ENCODE measurements around the gene CHD6. TPM values are rescaled to one million over a fixed set of nuclear protein-coding genes. Genes with fewer than 3 reads are reported as not detected.

The CHD6 gene
- total RNA-seq, 1 donor from 2014 or later, result 36.8 TPM

GRCh38 chr20:41391587-41392001 lies 226.6 kb downstream of the CHD6 start:
- Mint-ChIP-seq H3K36me3 (ENCODE audit: low read depth) (no peaks in the 10 kb centered on the region), H3K27me3 (ENCODE audit: insufficient read depth) (no peaks in the 10 kb centered on the region), H3K4me3 (no peak overlapping the region), H3K4me1 (ENCODE audit: low read depth) (no peaks in the 10 kb centered on the region), H3K27ac (no peak overlapping the region), H3K9me3 (no peaks in the 10 kb centered on the region)
- intact Hi-C loops (cut with micrococcal nuclease), result no loop called here
- DNase-seq (ENCODE audit: low spot score), result no peak

GRCh38 chr20:41390889-41391288 lies 227.3 kb downstream of the CHD6 start:
- Mint-ChIP-seq H3K9me3 (no peaks in the 10 kb centered on the region), H3K4me3 (no peak overlapping the region), H3K4me1 (ENCODE audit: low read depth) (no peaks in the 10 kb centered on the region), H3K27me3 (ENCODE audit: insufficient read depth) (no peaks in the 10 kb centered on the region), H3K36me3 (ENCODE audit: low read depth) (no peaks in the 10 kb centered on the region), H3K27ac (no peak overlapping the region)
- intact Hi-C loops (cut with micrococcal nuclease), result no loop called here
- no peak for DNase-seq (ENCODE audit: low spot score)

GRCh38 chr20:41387444-41387851 lies 230.7 kb downstream of the CHD6 start:
- Mint-ChIP-seq H3K4me1 (ENCODE audit: low read depth) (no peaks in the 10 kb centered on the region), H3K27me3 (ENCODE audit: insufficient read depth) (peaks cover 6% of the 10 kb centered on the region), H3K27ac (no peak overlapping the region), H3K4me3 (no peak overlapping the region), H3K9me3 (no peaks in the 10 kb centered on the region), H3K36me3 (ENCODE audit: low read depth) (no peaks in the 10 kb centered on the region)
- intact Hi-C loops (cut with micrococcal nuclease), result no loop called here
- DNase-seq (ENCODE audit: low spot score), result no peak

GRCh38 chr20:41386502-41387427 lies 231.4 kb downstream of the CHD6 start:
- intact Hi-C loops (cut with micrococcal nuclease), result no loop called here
- H3K4me3 Mint-ChIP-seq, result no peak overlapping the region

GRCh38 chr20:41382791-41383305 lies 235.3 kb downstream of the CHD6 start:
- H3K4me1 Mint-ChIP-seq (ENCODE audit: low read depth), result no peaks in the 10 kb centered on the region
- no peak overlapping the region for H3K4me3 Mint-ChIP-seq
- H3K36me3 Mint-ChIP-seq (ENCODE audit: low read depth), result no peaks in the 10 kb centered on the region
- no peak overlapping the region for H3K27ac Mint-ChIP-seq
- DNase-seq (ENCODE audit: low spot score), result no peak
- H3K9me3 Mint-ChIP-seq, result no peaks in the 10 kb centered on the region
- H3K27me3 Mint-ChIP-seq (ENCODE audit: insufficient read depth), result peaks cover 30% of the 10 kb centered on the region
- intact Hi-C loops (cut with micrococcal nuclease), result no loop called here

More at GRCh38 chr20:41386502-41387427, 231.4 kb downstream of the CHD6 start:
- Mint-ChIP-seq H3K27me3 (ENCODE audit: insufficient read depth) (peaks cover 11% of the 10 kb centered on the region), H3K4me1 (ENCODE audit: low read depth) (no peaks in the 10 kb centered on the region), H3K27ac (no peak overlapping the region), H3K36me3 (ENCODE audit: low read depth) (no peaks in the 10 kb centered on the region), H3K9me3 (no peaks in the 10 kb centered on the region)
- DNase-seq (ENCODE audit: low spot score), result no peak

GRCh38 chr20:41380551-41381193 lies 237.5 kb downstream of the CHD6 start:
- intact Hi-C loops (cut with micrococcal nuclease), result no loop called here
- no peak overlapping the region for H3K27ac Mint-ChIP-seq
- H3K36me3 Mint-ChIP-seq (ENCODE audit: low read depth), result no peaks in the 10 kb centered on the region
- peaks cover 39% of the 10 kb centered on the region for H3K27me3 Mint-ChIP-seq (ENCODE audit: insufficient read depth)
- no peak for DNase-seq (ENCODE audit: low spot score)
- no peaks in the 10 kb centered on the region for H3K4me1 Mint-ChIP-seq (ENCODE audit: low read depth)
- H3K4me3 Mint-ChIP-seq, result no peak overlapping the region
- H3K9me3 Mint-ChIP-seq, result no peaks in the 10 kb centered on the region

GRCh38 chr20:41379551-41379950 lies 238.6 kb downstream of the CHD6 start:
- Mint-ChIP-seq H3K36me3 (ENCODE audit: low read depth) (no peaks in the 10 kb centered on the region), H3K27ac (no peak overlapping the region), H3K9me3 (no peaks in the 10 kb centered on the region), H3K4me3 (no peak overlapping the region), H3K27me3 (ENCODE audit: insufficient read depth) (peaks cover 39% of the 10 kb centered on the region), H3K4me1 (ENCODE audit: low read depth) (no peaks in the 10 kb centered on the region)
- intact Hi-C loops (cut with micrococcal nuclease), result no loop called here
- no peak for DNase-seq (ENCODE audit: low spot score)

GRCh38 chr20:41377275-41377674 lies 240.9 kb downstream of the CHD6 start:
- intact Hi-C loops (cut with micrococcal nuclease), result no loop called here
- Mint-ChIP-seq H3K9me3 (no peaks in the 10 kb centered on the region), H3K27me3 (ENCODE audit: insufficient read depth) (peaks cover 33% of the 10 kb centered on the region), H3K4me3 (no peak overlapping the region), H3K4me1 (ENCODE audit: low read depth) (no peaks in the 10 kb centered on the region), H3K36me3 (ENCODE audit: low read depth) (no peaks in the 10 kb centered on the region), H3K27ac (no peak overlapping the region)
- no peak for DNase-seq (ENCODE audit: low spot score)

- peaks cover 2% of the 10 kb centered on the region for H3K9me3 Mint-ChIP-seq
- DNase-seq (ENCODE audit: low spot score), result no peak
- no peaks in the 10 kb centered on the region for H3K4me1 Mint-ChIP-seq (ENCODE audit: low read depth)
- no peak overlapping the region for H3K4me3 Mint-ChIP-seq
- H3K27me3 Mint-ChIP-seq (ENCODE audit: insufficient read depth), result peaks cover 29% of the 10 kb centered on the region
- intact Hi-C loops (cut with micrococcal nuclease), result no loop called here
- no peak overlapping the region for H3K27ac Mint-ChIP-seq
- H3K36me3 Mint-ChIP-seq (ENCODE audit: low read depth), result no peaks in the 10 kb centered on the region
These were observed 241.8 kb downstream of the CHD6 start for GRCh38 chr20:41376349-41376748.

- Mint-ChIP-seq H3K27me3 (ENCODE audit: insufficient read depth) (peaks cover 29% of the 10 kb centered on the region), H3K27ac (no peak overlapping the region), H3K4me1 (ENCODE audit: low read depth) (no peaks in the 10 kb centered on the region), H3K4me3 (no peak overlapping the region), H3K36me3 (ENCODE audit: low read depth) (peaks cover 2% of the 10 kb centered on the region), H3K9me3 (peaks cover 6% of the 10 kb centered on the region)
- intact Hi-C loops (cut with micrococcal nuclease), result no loop called here
- DNase-seq (ENCODE audit: low spot score), result no peak
These were observed 242.3 kb downstream of the CHD6 start for GRCh38 chr20:41375846-41376245.

GRCh38 chr20:41373931-41374920 lies 244.0 kb downstream of the CHD6 start:
- H3K27me3 Mint-ChIP-seq (ENCODE audit: insufficient read depth), result peaks cover 27% of the 10 kb centered on the region
- H3K4me3 Mint-ChIP-seq, result no peak overlapping the region
- peaks cover 6% of the 10 kb centered on the region for H3K9me3 Mint-ChIP-seq
- no peak overlapping the region for H3K27ac Mint-ChIP-seq
- intact Hi-C loops (cut with micrococcal nuclease), result no loop called here
- peaks cover 2% of the 10 kb centered on the region for H3K36me3 Mint-ChIP-seq (ENCODE audit: low read depth)
- no peak for DNase-seq (ENCODE audit: low spot score)
- no peaks in the 10 kb centered on the region for H3K4me1 Mint-ChIP-seq (ENCODE audit: low read depth)

- Mint-ChIP-seq H3K9me3 (peaks cover 6% of the 10 kb centered on the region), H3K27ac (no peak overlapping the region), H3K36me3 (ENCODE audit: low read depth) (peaks cover 2% of the 10 kb centered on the region), H3K4me3 (no peak overlapping the region), H3K27me3 (ENCODE audit: insufficient read depth) (peaks cover 29% of the 10 kb centered on the region), H3K4me1 (ENCODE audit: low read depth) (no peaks in the 10 kb centered on the region)
- intact Hi-C loops (cut with micrococcal nuclease), result no loop called here
- DNase-seq (ENCODE audit: low spot score), result no peak
These were observed 244.9 kb downstream of the CHD6 start for GRCh38 chr20:41373251-41373783.
